Measurements from ENCODE around the gene UCK2.

The UCK2 gene

GRCh38 chr1:165883056-165883455, 55.6 kb downstream of the UCK2 start:
- no peak overlapping the region for H3K4me3 ChIP-seq (ENCODE audit: low read length)

GRCh38 chr1:165884009-165884689, 56.7 kb downstream of the UCK2 start:
- H3K27me3 ChIP-seq (ENCODE audit: insufficient read depth, low read length), result no peaks in the 10 kb centered on the region
- H3K4me3 ChIP-seq (ENCODE audit: low read length), result no peak overlapping the region
- H3K36me3 ChIP-seq (ENCODE audit: insufficient read depth, low read length), result no peaks in the 10 kb centered on the region
- H3K4me1 ChIP-seq (ENCODE audit: insufficient read depth, low read length), result peaks cover 6% of the 10 kb centered on the region
- no peak overlapping the region for H2AFZ ChIP-seq (ENCODE audit: low read depth, low read length)
- H3K9me3 ChIP-seq (ENCODE audit: low read length), result no peaks in the 10 kb centered on the region

More at GRCh38 chr1:165883056-165883455, 55.6 kb downstream of the UCK2 start:
- Histone ChIP-seq H2AFZ (ENCODE audit: low read depth, low read length) (no peak overlapping the region), H3K4me1 (ENCODE audit: insufficient read depth, low read length) (peaks cover 6% of the 10 kb centered on the region), H3K27me3 (ENCODE audit: insufficient read depth, low read length) (no peaks in the 10 kb centered on the region), H3K36me3 (ENCODE audit: insufficient read depth, low read length) (no peaks in the 10 kb centered on the region), H3K9me3 (ENCODE audit: low read length) (no peaks in the 10 kb centered on the region)

- H3K27me3 ChIP-seq (ENCODE audit: insufficient read depth, low read length), result no peaks in the 10 kb centered on the region
- H3K36me3 ChIP-seq (ENCODE audit: insufficient read depth, low read length), result peaks cover under 1% of the 10 kb centered on the region
- H3K4me3 ChIP-seq (ENCODE audit: low read length), result no peak overlapping the region
- peaks cover 6% of the 10 kb centered on the region for H3K4me1 ChIP-seq (ENCODE audit: insufficient read depth, low read length)
- H3K9me3 ChIP-seq (ENCODE audit: low read length), result no peaks in the 10 kb centered on the region
- no peak overlapping the region for H2AFZ ChIP-seq (ENCODE audit: low read depth, low read length)
These were observed 57.4 kb downstream of the UCK2 start for GRCh38 chr1:165884690-165885304.

- H2AFZ ChIP-seq (ENCODE audit: low read depth, low read length), result no peak overlapping the region
- no peak overlapping the region for H3K4me3 ChIP-seq (ENCODE audit: low read length)
- no peaks in the 10 kb centered on the region for H3K27me3 ChIP-seq (ENCODE audit: insufficient read depth, low read length)
- peaks cover 6% of the 10 kb centered on the region for H3K4me1 ChIP-seq (ENCODE audit: insufficient read depth, low read length)
- H3K36me3 ChIP-seq (ENCODE audit: insufficient read depth, low read length), result peaks cover 5% of the 10 kb centered on the region
- H3K9me3 ChIP-seq (ENCODE audit: low read length), result no peaks in the 10 kb centered on the region
These were observed 57.9 kb downstream of the UCK2 start for GRCh38 chr1:165885305-165885694.

- H3K27me3 ChIP-seq (ENCODE audit: insufficient read depth, low read length), result no peaks in the 10 kb centered on the region
- H3K4me1 ChIP-seq (ENCODE audit: insufficient read depth, low read length), result peaks cover 6% of the 10 kb centered on the region
- no peak overlapping the region for H3K4me3 ChIP-seq (ENCODE audit: low read length)
- H3K36me3 ChIP-seq (ENCODE audit: insufficient read depth, low read length), result peaks cover 14% of the 10 kb centered on the region
- H2AFZ ChIP-seq (ENCODE audit: low read depth, low read length), result no peak overlapping the region
- H3K9me3 ChIP-seq (ENCODE audit: low read length), result no peaks in the 10 kb centered on the region
These were observed 58.8 kb downstream of the UCK2 start for GRCh38 chr1:165886193-165886592.

- H3K4me3 ChIP-seq (ENCODE audit: low read length), result no peak overlapping the region
- peaks cover 22% of the 10 kb centered on the region for H3K36me3 ChIP-seq (ENCODE audit: insufficient read depth, low read length)
- peaks cover 3% of the 10 kb centered on the region for H3K9me3 ChIP-seq (ENCODE audit: low read length)
- no peaks in the 10 kb centered on the region for H3K27me3 ChIP-seq (ENCODE audit: insufficient read depth, low read length)
- no peak overlapping the region for H2AFZ ChIP-seq (ENCODE audit: low read depth, low read length)
- peaks cover 6% of the 10 kb centered on the region for H3K4me1 ChIP-seq (ENCODE audit: insufficient read depth, low read length)
These were observed 59.6 kb downstream of the UCK2 start for GRCh38 chr1:165886983-165887382.

GRCh38 chr1:165887877-165888551, 60.6 kb downstream of the UCK2 start:
- Histone ChIP-seq H3K4me3 (ENCODE audit: low read length) (no peak overlapping the region), H3K27me3 (ENCODE audit: insufficient read depth, low read length) (no peaks in the 10 kb centered on the region), H3K36me3 (ENCODE audit: insufficient read depth, low read length) (peaks cover 31% of the 10 kb centered on the region), H3K4me1 (ENCODE audit: insufficient read depth, low read length) (peaks cover 6% of the 10 kb centered on the region), H3K9me3 (ENCODE audit: low read length) (peaks cover 3% of the 10 kb centered on the region), H2AFZ (ENCODE audit: low read depth, low read length) (no peak overlapping the region)

- H3K36me3 ChIP-seq (ENCODE audit: insufficient read depth, low read length), result peaks cover 36% of the 10 kb centered on the region
- H2AFZ ChIP-seq (ENCODE audit: low read depth, low read length), result no peak overlapping the region
- peaks cover 3% of the 10 kb centered on the region for H3K4me1 ChIP-seq (ENCODE audit: insufficient read depth, low read length)
- no peaks in the 10 kb centered on the region for H3K27me3 ChIP-seq (ENCODE audit: insufficient read depth, low read length)
- H3K9me3 ChIP-seq (ENCODE audit: low read length), result peaks cover 3% of the 10 kb centered on the region
- H3K4me3 ChIP-seq (ENCODE audit: low read length), result no peak overlapping the region
These were observed 61.1 kb downstream of the UCK2 start for GRCh38 chr1:165888552-165888920.

- no peaks in the 10 kb centered on the region for H3K27me3 ChIP-seq (ENCODE audit: insufficient read depth, low read length)
- H2AFZ ChIP-seq (ENCODE audit: low read depth, low read length), result no peak overlapping the region
- H3K36me3 ChIP-seq (ENCODE audit: insufficient read depth, low read length), result peaks cover 47% of the 10 kb centered on the region
These were observed 63.3 kb downstream of the UCK2 start for GRCh38 chr1:165890684-165891083.

GRCh38 chr1:165891111-165891860, 63.9 kb downstream of the UCK2 start:
- Histone ChIP-seq H3K4me3 (ENCODE audit: low read length) (no peak overlapping the region), H3K4me1 (ENCODE audit: insufficient read depth, low read length) (no peaks in the 10 kb centered on the region), H2AFZ (ENCODE audit: low read depth, low read length) (no peak overlapping the region), H3K9me3 (ENCODE audit: low read length) (peaks cover 3% of the 10 kb centered on the region), H3K27me3 (ENCODE audit: insufficient read depth, low read length) (no peaks in the 10 kb centered on the region), H3K36me3 (ENCODE audit: insufficient read depth, low read length) (peaks cover 52% of the 10 kb centered on the region)

More at GRCh38 chr1:165890684-165891083, 63.3 kb downstream of the UCK2 start:
- H3K9me3 ChIP-seq (ENCODE audit: low read length), result peaks cover 3% of the 10 kb centered on the region
- no peak overlapping the region for H3K4me3 ChIP-seq (ENCODE audit: low read length)
- no peaks in the 10 kb centered on the region for H3K4me1 ChIP-seq (ENCODE audit: insufficient read depth, low read length)

GRCh38 chr1:165892935-165893334, 65.5 kb downstream of the UCK2 start:
- no peak overlapping the region for H3K4me3 ChIP-seq (ENCODE audit: low read length)
- H3K4me1 ChIP-seq (ENCODE audit: insufficient read depth, low read length), result no peaks in the 10 kb centered on the region
- peaks cover 3% of the 10 kb centered on the region for H3K9me3 ChIP-seq (ENCODE audit: low read length)
- H3K27me3 ChIP-seq (ENCODE audit: insufficient read depth, low read length), result no peaks in the 10 kb centered on the region
- no peak overlapping the region for H2AFZ ChIP-seq (ENCODE audit: low read depth, low read length)
- H3K36me3 ChIP-seq (ENCODE audit: insufficient read depth, low read length), result peaks cover 67% of the 10 kb centered on the region

GRCh38 chr1:165893507-165893906, 66.1 kb downstream of the UCK2 start:
- Histone ChIP-seq H3K4me3 (ENCODE audit: low read length) (no peak overlapping the region), H3K36me3 (ENCODE audit: insufficient read depth, low read length) (peaks cover 72% of the 10 kb centered on the region), H3K27me3 (ENCODE audit: insufficient read depth, low read length) (no peaks in the 10 kb centered on the region), H2AFZ (ENCODE audit: low read depth, low read length) (no peak overlapping the region), H3K9me3 (ENCODE audit: low read length) (peaks cover 3% of the 10 kb centered on the region), H3K4me1 (ENCODE audit: insufficient read depth, low read length) (no peaks in the 10 kb centered on the region)

- Histone ChIP-seq H3K4me3 (ENCODE audit: low read length) (no peak overlapping the region), H3K27me3 (ENCODE audit: insufficient read depth, low read length) (no peaks in the 10 kb centered on the region), H3K4me1 (ENCODE audit: insufficient read depth, low read length) (no peaks in the 10 kb centered on the region), H3K36me3 (ENCODE audit: insufficient read depth, low read length) (peaks cover 79% of the 10 kb centered on the region), H3K9me3 (ENCODE audit: low read length) (peaks cover 3% of the 10 kb centered on the region), H2AFZ (ENCODE audit: low read depth, low read length) (no peak overlapping the region)
These were observed 67.2 kb downstream of the UCK2 start for GRCh38 chr1:165894591-165894990.
